Cardiac muscle cell (in vitro differentiated cells and primary cell): ENCODE results near the gene THUMPD3. TPM values are rescaled to one million over a fixed set of nuclear protein-coding genes. Genes with fewer than 3 reads are reported as not detected.

ENCODE experiments used
- DNase-seq, 2 donors: peaks; one replicate each; pipeline versions ENCODE4 v3.0.0 to v3.0.0-alpha.2; 2010 to 2017; ENCODE audit warnings: low read depth in 1 of 2, low spot score in 1 of 2
- H3K27ac ChIP-seq: fragments of 200-600 bp; sonication (generic); 2 replicates; pipeline ENCODE4 v1.5.1; 2016
- H3K27me3 ChIP-seq: fragments of 200-600 bp; sonication (generic); 2 replicates; pipeline ENCODE4 v1.6.0; 2016; ENCODE audit warnings: control low read depth
- H3K36me3 ChIP-seq: fragments of 200-600 bp; sonication (generic); 2 replicates; pipeline ENCODE4 v1.5.1; 2016; ENCODE audit warnings: control low read depth
- H3K4me1 ChIP-seq: fragments of 200-600 bp; sonication (generic); 2 replicates; pipeline ENCODE4 v1.8.1; 2017; ENCODE audit warnings: low read depth, mild to moderate bottlenecking, mixed run types
- H3K4me3 ChIP-seq: fragments of 200-600 bp; sonication (generic); 2 replicates; pipeline ENCODE4 v1.5.1; 2016; ENCODE audit warnings: mild to moderate bottlenecking
- H3K9me3 ChIP-seq: fragments of 200-600 bp; sonication (generic); 2 replicates; pipeline ENCODE4 v1.5.1; 2017; ENCODE audit warnings: low read depth, mild to moderate bottlenecking, control low read depth
- CTCF ChIP-seq: IDR thresholded peaks from 2 replicates; pipeline ENCODE4 v1.5.1; 2012; ENCODE audit warnings: low read depth, mild to moderate bottlenecking, low read length
- polyA plus RNA-seq: library from polyadenylated mRNA; unstranded; fragments of >200 nt; fragmentation: Nextera tagmentation; extraction: Ambion mirVana; gene quantifications from 2 replicates; pipeline ENCODE4 v1.2.1, GENCODE V29; 2016
- total RNA-seq: library from RNA; depleted of rRNA; stranded (reverse); fragments of >200 nt; gene quantifications from 2 replicates; pipeline ENCODE4 v1.2.3, GENCODE V29; 2016

THUMPD3 gene
- total and polyA plus RNA-seq, 2 experiments from 2014 or later = 24.5 to 33.6 TPM

- Histone ChIP-seq H3K9me3 (no peaks in the 10 kb centered on the region), H3K4me1 (peaks cover 58% of the 10 kb centered on the region), H3K4me3 (peak overlapping the region; percentile 82), H3K36me3 (peaks cover 8% of the 10 kb centered on the region), H3K27me3 (no peaks in the 10 kb centered on the region), H3K27ac (peak overlapping the region; percentile 99)
- no peak for TF ChIP-seq CTCF
- peak in 1 of 2 donors; percentile 32 for DNase-seq
Observed at GRCh38 chr3:9399337-9399703, 36.5 kb downstream of the THUMPD3 start.

- Histone ChIP-seq H3K9me3 (no peaks in the 10 kb centered on the region), H3K36me3 (peaks cover 6% of the 10 kb centered on the region), H3K4me1 (peaks cover 61% of the 10 kb centered on the region), H3K27me3 (no peaks in the 10 kb centered on the region), H3K4me3 (peak overlapping the region; percentile 82), H3K27ac (peak overlapping the region; percentile 99)
- DNase-seq = peak; percentile 91 to 96
- peak; percentile 21 for TF ChIP-seq CTCF
Observed at GRCh38 chr3:9399746-9400145, 36.9 kb downstream of the THUMPD3 start.

GRCh38 chr3:9400616-9401015 lies 37.8 kb downstream of the THUMPD3 start:
- Histone ChIP-seq H3K27ac (peak overlapping the region; percentile 99), H3K4me3 (peak overlapping the region; percentile 82), H3K9me3 (no peaks in the 10 kb centered on the region), H3K36me3 (no peaks in the 10 kb centered on the region), H3K27me3 (no peaks in the 10 kb centered on the region), H3K4me1 (peaks cover 59% of the 10 kb centered on the region)
- DNase-seq = peak in 1 of 2 donors; percentile 13
- no peak for TF ChIP-seq CTCF

- H3K27me3 ChIP-seq = no peaks in the 10 kb centered on the region
- peaks cover 56% of the 10 kb centered on the region for H3K4me1 ChIP-seq
- peak overlapping the region; percentile 99 for H3K27ac ChIP-seq
- no peak overlapping the region for H3K4me3 ChIP-seq
- H3K9me3 ChIP-seq = no peaks in the 10 kb centered on the region
- H3K36me3 ChIP-seq = no peaks in the 10 kb centered on the region
- no peak for TF ChIP-seq CTCF
- DNase-seq = no peak
Observed at GRCh38 chr3:9401986-9402385, 39.1 kb downstream of the THUMPD3 start.

- H3K4me1 ChIP-seq = peaks cover 56% of the 10 kb centered on the region
- peak overlapping the region; percentile 99 for H3K27ac ChIP-seq
- H3K27me3 ChIP-seq = no peaks in the 10 kb centered on the region
- no peaks in the 10 kb centered on the region for H3K9me3 ChIP-seq
- peak overlapping the region; percentile 12 for H3K4me3 ChIP-seq
- no peak for TF ChIP-seq CTCF
- H3K36me3 ChIP-seq = no peaks in the 10 kb centered on the region
- DNase-seq = peak; percentile 73 to 81
Observed at GRCh38 chr3:9402410-9403228, 39.8 kb downstream of the THUMPD3 start.
